Breast epithelium (tissue), 3 donors: Measurements from ENCODE around the gene TM4SF4.

ENCODE experiments used
- CTCF ChIP-seq, 3 donors: fragments of 450-650 bp; IDR thresholded peaks; one replicate each; pipeline ENCODE4 v1.5.1; 2016 to 2017; ENCODE audit warnings: antibody characterized with exemption in 3 of 3, mild to moderate bottlenecking in 3 of 3, moderate library complexity in 3 of 3
- POLR2A ChIP-seq: fragments of 450-650 bp; IDR thresholded peaks from one replicate; pipeline ENCODE4 v1.6.1; 2016; ENCODE audit warnings: antibody characterized with exemption, mild to moderate bottlenecking, moderate library complexity
- POLR2AphosphoS5 ChIP-seq, 3 donors: sonication (generic); formaldehyde crosslinking; IDR thresholded peaks; one replicate each; pipeline ENCODE4 v1.6.1; 2017; ENCODE audit warnings: antibody characterized with exemption in 3 of 3

- TF ChIP-seq CTCF (IDR thresholded peaks at IDR 0.05) (no peak), POLR2A (no peak), POLR2AphosphoS5 (IDR thresholded peaks at IDR 0.05) (no peak)
Observed at GRCh38 chr3:149510480-149510879, 36.0 kb downstream of the TM4SF4 start.
